CD1c-positive myeloid dendritic cell (primary cell): ENCODE results near the gene C8G.
A peak's percentile ranks its signal among the peaks of the same experiment; 100 is the strongest.

Source experiments
- DNase-seq: peaks from one replicate; pipeline ENCODE4 v3.0.0-alpha.2; 2016; ENCODE audit errors: extremely low spot score

Gene C8G

DNA sequence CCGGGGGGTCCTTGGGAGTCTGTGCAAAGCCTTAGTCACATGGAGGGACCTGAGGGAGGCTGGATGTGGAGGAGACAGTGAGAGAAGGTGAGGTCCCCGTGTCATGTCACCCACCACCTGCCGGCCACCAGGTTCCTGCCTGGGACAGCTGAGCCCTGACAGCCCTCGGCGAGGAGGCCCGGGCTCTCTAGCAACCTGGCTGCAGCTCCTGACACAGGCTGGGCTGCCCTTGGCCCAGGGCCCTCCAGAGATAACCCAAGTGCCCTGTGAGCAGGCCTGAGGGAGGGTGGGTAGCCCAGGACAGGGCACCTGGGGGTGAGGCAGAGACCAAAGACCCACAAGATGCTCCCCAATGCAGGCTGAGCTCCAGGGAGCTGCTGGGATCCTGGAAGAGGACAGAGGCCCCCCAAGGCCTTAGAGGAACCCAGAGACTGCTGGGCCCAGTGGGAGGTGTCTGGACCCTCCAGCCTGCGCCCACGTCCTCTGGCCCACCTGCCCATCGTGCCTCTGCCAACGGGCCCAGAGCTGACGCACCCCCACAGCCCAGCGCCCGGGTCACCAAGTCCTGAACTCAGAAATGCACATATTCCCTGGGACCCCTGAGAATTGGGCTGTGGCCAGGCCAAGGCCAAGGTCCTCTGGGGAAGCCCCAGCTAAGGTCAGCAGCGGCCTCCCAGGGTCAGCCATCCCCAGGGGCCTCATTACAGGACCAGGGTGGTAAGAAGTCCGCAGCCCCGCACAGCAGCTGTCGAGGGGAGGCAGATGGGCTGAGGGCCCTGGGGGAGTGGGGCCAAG lies 23.5 kb downstream of the C8G start:
- DNase-seq = no peak

DNA sequence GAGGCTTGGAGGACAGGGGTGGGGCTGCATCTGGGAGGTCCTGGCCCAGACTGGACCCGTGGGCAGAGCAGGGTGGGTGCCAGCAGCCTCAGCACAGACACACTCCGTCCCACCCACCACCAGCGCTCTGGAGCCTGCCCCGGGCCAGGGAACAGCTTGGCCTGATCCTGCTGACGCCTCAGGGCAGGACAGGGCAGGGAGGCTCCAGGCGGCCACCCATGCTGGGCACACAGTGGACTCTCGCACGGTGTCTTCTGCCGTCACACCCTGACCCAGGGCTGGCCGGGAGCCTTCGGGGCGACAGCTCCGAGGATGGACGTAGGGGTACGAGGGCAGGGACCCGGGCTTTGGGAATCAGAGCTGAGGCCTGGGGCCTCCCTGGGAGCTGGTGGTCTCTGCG lies 24.1 kb downstream of the C8G start:
- DNase-seq = no peak

DNA sequence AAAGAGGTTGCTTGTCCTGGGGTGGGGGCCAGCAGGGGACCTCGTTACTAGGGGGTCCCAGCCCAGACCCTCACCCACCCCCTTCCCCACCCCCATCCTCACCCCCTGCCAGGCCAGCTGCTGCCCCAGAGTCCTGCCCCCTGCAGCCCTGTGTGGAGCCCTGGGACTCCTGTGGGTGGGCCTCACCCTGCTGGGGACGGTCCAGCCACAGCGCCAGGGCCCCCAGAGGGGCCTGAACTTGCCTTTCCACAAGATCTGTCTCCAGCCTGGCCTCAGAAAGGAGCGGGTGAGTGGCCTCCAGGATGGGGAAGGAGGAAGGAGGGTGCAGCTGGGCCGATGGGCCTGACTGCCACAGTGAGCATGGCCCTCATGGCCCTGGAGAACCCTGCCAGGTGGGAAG lies 24.7 kb downstream of the C8G start:
- no peak for DNase-seq

DNA sequence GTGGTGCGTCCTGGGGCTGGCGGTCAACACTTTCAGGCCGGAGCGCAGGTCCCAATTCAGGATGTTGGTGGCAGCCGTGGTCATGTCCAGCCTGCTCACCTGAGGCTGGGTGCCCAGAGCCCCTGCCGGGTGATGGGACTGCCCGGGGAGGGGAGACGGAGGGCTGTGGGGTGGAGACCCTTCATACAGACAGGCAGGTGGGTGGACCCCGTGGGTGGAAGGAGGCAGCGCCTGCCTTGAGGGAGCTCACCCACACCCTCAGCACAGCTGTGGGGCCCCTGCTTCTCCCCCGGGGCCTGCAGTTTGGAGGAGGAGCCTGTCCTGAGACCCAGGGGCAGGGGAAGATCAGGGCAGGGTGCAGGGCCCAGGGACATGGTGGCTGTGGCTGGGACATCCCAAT lies 25.3 kb downstream of the C8G start:
- no peak for DNase-seq

DNA sequence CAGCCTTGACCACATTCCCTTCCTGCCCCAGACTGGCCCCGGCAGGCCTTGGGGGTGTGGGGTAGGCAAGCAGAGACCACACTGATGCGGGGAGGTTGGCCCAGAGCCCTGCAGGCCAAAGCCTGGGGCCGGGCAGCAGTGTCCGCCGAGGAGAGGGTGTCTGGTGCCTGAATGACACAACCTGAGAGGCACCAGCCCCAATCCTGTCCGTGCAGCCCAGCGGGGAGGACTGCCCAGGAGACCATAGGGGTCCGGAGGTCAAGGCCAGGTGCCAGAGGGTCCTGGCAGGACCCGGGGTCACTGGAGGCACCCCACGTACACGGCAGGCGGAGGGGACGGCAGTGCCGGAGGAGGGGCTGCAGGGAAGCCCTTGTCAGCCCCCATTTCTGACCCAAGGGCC lies 26.7 kb downstream of the C8G start:
- DNase-seq = no peak

DNA sequence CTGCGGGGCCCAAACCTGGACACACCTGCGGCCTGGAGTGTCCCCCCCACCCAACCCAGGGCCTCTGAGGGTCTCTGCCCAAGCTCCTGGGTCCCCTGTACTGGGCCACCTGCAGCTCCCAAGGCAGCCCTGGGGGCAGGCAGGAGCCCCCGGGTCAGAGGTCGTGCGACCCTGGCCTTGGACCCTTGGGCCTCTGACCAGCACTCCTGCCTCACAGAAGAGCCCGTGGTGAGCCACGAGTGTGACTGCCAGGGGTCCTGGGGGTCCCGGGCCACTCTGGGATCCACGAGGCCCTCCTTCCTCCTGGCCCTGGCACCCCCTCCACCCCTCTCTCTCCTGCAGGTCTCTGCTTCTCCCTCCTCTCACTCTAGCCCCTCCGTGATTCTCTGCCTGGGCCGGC lies 27.3 kb downstream of the C8G start:
- DNase-seq = no peak

DNA sequence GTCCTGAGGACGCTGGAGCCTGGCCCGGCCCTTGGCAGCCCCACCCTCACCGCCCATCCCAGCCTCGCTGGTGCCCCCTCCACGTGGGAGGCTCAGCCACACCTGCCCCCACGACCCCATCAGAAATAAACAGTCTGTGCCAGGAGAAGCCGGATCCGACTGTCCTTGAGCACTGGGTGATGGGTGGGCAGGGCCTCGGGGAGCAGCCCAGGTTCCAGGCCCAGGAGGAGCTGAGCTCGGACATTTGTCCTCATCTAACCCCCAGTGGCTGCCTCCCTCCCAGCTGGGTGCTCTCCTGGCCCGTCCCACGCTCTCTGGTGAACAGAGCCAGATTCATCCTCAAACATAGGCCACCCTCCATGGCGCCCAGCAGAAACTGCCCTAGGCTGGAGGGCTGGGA lies 27.7 kb downstream of the C8G start:
- no peak for DNase-seq

DNA sequence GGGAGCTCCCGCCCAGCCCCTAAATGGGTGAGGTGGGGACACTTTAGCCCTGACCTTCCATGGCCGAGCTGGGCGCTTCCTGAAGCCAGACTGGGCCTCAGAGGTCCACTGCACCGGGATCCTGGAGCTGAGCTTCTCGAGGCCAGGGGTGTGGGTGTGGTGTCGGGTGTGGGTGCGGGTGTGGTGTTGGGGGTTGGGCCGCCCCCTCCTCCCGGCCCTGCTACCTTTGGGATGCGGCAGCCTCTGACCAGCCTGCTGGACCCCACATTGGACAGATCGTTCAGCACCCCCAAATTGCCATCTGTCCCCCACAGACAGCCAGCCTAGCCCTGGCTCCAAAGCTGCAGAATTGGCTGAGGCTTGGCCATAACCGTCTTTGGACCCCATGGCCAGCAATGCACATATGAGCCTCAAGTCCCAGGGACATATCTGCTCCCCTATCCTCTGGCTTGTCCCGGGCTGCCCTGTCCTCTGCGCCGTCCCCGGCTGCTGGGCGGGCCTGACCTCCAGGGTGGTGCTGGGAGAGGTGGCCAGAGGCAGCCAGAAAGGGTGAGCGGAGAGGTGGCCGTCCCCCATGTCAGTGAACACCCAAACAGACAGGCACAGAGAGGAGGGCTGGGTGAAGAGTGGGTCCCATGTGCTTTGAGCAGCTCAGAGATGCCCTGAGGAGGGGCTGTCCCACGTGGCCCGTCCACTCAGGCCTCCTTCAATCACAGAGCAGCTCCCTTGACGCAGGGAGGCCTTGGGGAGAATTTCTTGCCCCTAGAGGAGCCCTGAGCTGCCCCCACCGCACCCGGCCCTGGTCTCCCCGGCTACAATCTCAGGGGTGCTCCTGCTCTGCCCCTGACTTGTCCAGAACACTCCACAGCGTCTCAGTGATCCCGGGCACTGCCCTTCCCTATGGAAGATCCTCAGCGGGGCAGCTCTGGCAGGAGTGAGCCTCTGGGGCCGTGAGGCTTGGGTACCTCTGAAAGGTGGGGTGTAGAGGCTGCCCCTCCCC lies 28.9 kb downstream of the C8G start:
- no peak for DNase-seq

DNA sequence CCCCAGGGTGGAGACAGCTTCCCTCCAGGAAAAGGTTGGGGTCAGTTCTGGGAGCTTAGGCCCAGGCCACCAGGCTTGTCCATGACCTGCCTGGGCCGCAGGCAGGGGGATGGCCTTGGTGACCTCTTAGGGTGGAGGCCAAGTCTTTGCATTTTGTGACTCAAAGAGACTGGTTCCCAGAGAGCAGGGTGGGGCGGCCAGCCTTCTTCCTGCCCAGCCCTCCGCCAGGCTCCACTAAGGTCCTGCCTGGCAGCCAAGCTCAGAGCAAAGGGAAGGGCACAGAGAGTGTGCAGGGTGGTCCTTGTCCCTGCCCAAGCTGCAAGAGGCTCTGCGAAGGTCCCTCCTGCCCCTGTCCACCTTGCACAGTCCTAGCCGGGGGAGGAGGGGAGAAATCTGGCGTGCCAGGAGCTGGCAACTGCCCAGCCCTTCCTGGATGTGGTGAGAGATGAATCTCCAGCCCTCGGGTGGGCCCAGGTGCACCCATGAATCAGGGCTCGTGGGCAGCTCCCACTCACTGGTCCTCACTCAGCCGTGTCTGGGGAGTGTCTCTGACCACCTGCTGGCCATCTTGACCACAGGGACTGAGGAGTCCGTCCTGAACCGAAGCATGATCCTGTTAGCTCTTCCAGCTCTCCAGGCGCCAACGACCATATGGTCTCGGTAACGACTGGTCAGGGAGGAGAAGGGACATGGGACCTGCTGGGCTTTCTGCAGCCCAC lies 29.9 kb downstream of the C8G start:
- DNase-seq = no peak

DNA sequence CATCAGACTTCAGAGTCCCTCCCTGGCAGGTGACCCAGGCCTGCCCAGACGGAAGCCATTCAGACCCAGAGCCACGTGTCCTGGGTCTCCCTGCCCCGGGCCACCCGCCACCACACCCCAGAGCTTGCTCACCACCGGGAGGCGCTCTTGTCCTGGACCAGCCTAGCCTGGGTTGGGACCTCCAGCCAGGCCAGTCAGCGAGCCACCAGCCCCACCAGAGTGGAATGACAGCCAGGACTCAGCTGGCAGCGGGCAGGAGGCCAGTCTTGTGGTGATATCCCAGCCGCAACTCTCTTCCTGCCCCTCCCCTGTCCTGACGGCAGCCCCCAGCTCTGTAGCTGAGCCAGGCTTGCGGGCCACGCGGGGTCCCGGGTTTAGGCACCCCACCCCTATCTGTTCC lies 30.6 kb downstream of the C8G start:
- DNase-seq = peak; percentile 35

DNA sequence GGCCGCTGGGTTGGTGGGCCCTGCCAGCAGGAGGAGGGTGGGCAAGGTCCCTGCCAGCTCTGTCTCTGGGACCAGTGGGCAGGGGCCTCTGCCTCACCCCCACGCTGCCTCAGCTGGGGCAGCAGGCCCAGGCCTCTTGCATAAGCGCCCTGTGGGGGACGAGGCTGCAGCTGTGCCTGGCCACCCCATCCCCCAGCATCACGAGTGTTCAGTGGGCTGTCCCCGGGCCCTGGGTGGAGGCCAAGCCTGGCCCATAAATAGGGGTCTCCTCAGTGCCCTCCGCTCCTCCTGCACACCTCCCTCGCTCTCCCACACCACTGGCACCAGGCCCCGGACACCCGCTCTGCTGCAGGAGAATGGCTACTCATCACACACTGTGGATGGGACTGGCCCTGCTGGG lies 32.2 kb downstream of the C8G start, which contains the start of gene PTGDS:
PTGDS (plus strand) TSS at position 282 of the 400 bp plus-strand sequence; CDS start at position 357, 75 bp downstream.
- no peak for DNase-seq

DNA sequence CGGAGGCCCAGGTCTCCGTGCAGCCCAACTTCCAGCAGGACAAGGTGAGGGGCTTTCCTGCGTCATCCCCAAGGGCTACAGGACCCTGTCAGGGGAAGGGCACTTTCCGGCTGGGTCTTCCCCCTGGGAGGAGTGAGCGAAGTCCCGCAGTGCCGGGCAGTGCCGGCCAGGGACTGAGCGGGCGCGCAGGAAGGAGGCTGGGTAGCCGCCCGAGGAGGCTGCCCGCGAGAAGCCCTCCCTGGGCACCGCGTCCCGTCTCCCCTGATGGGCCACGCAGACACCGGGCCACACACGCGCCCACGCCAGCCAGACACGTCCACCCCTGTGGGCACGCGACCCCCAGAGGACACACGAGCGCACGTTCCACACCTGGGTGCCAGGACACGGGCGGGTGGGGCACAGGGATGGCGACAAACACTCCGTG lies 32.6 kb downstream of the C8G start:
- no peak for DNase-seq

DNA sequence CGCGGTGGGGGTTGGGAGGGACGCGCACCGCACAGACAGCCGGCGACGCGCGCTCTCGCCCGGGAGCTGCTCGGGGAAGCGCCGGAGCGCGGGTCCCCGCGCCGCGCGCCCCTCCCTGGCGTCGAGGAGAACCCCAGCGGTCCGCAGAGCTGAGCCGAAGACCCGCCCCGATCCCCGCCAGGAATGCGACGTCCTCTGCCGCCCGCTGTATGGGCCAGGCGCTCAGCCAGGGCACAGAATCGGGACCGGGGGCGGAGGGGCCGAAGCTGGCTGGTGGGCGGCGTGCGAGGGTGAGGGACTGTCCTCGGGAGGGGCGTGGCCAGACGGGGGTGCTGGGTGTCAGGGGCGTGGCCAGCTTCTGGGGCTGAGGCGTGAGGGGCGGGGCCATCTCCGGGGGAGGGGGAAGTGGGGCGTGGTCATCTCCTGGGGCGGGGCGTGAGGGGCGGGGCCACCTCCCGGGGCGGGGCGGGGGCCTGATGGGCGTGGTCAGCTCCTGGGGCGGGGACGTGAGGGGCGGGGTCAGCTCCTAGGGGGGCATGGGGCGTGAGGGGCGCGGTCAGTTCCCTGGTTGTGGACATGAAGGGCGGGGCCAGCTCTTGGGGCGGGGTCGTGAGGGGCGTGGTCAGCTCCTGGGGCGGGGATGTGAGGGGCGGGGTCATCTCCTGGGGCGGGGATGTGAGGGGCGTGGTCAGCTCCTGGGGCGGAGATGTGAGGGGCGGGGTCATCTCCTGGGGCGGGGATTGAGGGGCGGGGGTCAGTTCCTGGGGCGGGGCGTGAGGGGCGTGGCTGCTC lies 33.2 kb downstream of the C8G start:
- DNase-seq = peak; percentile 66

DNA sequence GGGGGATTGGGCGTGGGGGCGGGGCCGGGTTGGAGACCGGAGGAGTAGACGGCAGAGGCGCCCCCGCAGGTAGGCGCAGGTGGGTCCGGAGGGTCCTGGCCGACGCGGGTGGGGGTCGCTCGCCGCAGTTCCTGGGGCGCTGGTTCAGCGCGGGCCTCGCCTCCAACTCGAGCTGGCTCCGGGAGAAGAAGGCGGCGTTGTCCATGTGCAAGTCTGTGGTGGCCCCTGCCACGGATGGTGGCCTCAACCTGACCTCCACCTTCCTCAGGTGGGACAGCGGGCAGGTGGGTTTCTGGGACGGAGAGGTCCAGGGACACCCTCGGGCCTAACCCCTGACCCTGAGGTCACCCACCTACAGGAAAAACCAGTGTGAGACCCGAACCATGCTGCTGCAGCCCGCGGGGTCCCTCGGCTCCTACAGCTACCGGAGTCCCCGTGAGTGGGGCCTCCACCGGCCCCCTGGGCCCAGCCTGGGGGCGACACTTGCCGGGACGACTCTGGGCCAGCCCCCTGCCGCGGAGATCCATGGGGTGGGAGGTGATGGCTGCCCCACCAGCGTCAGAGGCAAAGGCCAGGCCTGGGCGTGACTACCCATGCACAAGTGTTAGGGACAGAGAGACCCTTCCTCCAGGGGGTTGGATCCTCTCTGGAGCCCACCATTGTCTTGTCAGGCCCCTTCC lies 34.0 kb downstream of the C8G start:
- DNase-seq = no peak

DNA sequence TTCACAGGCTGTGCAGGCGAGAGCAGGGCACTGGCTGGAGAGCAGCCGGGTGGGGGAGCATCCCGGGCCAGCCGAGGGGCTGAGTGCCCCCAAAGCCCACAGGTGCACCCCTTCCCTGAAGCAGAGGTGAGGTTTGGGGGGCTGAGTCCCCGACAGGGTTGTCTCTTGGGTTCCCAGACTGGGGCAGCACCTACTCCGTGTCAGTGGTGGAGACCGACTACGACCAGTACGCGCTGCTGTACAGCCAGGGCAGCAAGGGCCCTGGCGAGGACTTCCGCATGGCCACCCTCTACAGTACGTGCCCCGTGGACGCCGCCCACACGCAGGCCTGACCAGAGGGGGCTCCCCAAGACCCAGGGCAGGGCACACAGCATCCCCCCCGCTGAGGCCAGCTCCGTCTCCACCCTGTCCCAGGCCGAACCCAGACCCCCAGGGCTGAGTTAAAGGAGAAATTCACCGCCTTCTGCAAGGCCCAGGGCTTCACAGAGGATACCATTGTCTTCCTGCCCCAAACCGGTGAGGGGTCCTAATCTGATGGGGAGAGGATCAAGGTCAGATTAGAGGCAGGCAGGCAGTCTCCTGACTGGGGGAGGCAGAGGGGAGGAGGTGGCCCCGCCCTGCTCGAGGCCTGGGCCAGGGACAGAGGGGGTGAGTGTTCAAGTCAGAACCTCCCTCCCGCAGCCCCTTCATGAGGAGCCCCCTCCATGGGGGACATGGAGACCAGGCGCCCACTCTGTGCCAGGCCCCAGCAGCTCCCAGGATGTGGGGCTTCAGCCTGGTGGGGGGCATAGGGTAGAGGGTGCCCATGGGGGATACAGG lies 34.9 kb downstream of the C8G start:
- DNase-seq = no peak

DNA sequence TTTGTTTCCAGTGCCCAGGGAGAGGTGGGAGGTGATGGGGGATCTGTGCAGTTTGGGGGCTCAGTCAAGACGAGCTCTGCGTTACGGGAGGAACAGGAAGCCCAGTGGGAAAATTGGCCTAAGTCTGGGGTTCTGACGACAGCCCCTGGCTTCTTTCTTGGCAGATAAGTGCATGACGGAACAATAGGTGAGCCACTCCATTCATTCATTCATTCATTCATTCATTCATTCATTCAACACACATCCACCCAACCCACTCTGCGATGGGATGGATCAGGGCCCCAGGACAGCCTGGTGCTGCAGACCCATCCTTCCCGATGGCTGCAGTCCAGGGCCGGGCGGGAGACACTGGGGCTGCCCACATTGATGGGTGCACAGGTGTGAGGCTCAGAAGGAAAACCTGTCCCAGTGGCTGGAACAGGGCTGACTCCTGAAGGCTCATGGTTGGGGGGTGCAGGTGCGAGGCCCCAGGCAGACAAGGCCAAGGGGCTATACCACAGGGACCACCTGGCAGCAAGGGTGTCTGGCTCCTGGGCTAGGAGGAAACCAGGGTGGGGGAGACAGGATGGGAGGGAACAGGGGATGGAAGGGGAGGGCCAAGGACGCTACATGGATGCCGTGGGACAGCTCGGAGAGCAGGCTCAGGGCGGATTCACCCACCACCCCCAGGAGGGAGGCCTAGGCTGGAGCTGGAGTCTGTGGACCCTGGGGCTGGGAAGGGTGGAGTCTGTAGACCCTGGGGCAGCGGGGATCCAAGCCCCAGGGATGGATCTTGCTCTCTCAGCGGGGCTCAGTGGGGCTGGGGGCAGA lies 35.8 kb downstream of the C8G start:
- no peak for DNase-seq

DNA sequence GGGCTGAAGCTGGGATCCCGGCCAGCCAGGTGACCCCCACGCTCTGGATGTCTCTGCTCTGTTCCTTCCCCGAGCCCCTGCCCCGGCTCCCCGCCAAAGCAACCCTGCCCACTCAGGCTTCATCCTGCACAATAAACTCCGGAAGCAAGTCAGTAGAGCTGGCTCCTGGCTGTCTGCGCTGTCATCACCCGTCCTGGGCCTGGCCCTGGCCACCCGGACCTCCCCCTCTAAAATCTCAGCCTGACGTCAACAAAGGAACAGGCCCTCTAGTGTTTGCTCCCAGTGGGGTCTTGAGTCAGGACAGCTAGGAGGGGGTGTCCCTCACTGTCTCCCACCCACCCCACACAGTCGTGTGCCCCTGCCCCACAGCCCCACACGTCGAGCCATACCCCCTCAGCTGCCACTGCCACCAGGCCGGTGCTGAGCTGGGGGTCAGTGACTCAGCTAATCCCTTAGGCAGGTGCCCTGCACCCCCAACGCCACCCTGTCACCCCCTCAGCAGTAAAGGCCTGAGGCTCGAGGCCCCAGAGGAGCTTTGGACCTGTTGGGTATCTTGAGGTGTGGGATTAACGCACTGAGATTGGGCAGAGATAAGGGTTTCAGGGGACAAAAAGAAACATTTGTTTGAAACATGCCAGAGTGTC lies 36.7 kb downstream of the C8G start:
- no peak for DNase-seq
